ENCODE results near the gene NOXRED1. TPM values are rescaled to one million over a fixed set of nuclear protein-coding genes. Genes with fewer than 3 reads are reported as not detected.
A peak's percentile ranks its signal among the peaks of the same experiment; 100 is the strongest.

Gene NOXRED1
- total RNA-seq: not detected
- long read RNA-seq: 0 reads

- no peak for ATAC-seq (ENCODE audit: poor library complexity)
- DNase-seq: no peak
- intact Hi-C loops (cut with DNase I): no loop called here
Observed at GRCh38 chr14:77423423-77423822, at the start of gene NOXRED1. Gene NOXRED1 (minus strand): TSS chr14:77423523. CDS start chr14:77422889, 634 bp downstream.

GRCh38 chr14:77470224-77470870, 47.0 kb upstream of the NOXRED1 start:
- intact Hi-C loops (cut with DNase I): no loop called here
- DNase-seq (no peak), ATAC-seq (ENCODE audit: poor library complexity) (no peak)

- ATAC-seq (ENCODE audit: poor library complexity) (no peak), DNase-seq (no peak)
- intact Hi-C loops (cut with DNase I): no loop called here
Observed at GRCh38 chr14:77469539-77469938, 46.2 kb upstream of the NOXRED1 start.

GRCh38 chr14:77469067-77469505, 45.8 kb upstream of the NOXRED1 start:
- intact Hi-C loops (cut with DNase I): no loop called here
- no peak for ATAC-seq (ENCODE audit: poor library complexity)
- DNase-seq: no peak

GRCh38 chr14:77467801-77468200, 44.5 kb upstream of the NOXRED1 start:
- DNase-seq: no peak
- ATAC-seq (ENCODE audit: poor library complexity): no peak
- intact Hi-C loops (cut with DNase I): no loop called here

- no peak for ATAC-seq (ENCODE audit: poor library complexity)
- intact Hi-C loops (cut with DNase I): no loop called here
- DNase-seq: no peak
Observed at GRCh38 chr14:77459072-77459723, 35.9 kb upstream of the NOXRED1 start.

GRCh38 chr14:77458249-77458950, 35.1 kb upstream of the NOXRED1 start:
- ATAC-seq (ENCODE audit: poor library complexity) (peak; percentile 31), DNase-seq (no peak)
- intact Hi-C loops (cut with DNase I): no loop called here

GRCh38 chr14:77457522-77458248, 34.4 kb upstream of the NOXRED1 start, which contains the start of the genes AHSA1 and VIPAS39:
Gene AHSA1 (plus strand): TSS chr14:77458093. CDS start chr14:77458190, 97 bp downstream.
Gene VIPAS39 (minus strand): TSS chr14:77457601. CDS start chr14:77454102, 3,499 bp downstream.
- peak; percentile 99 for ATAC-seq (ENCODE audit: poor library complexity)
- peak; percentile 95 for DNase-seq
- intact Hi-C loops (cut with DNase I): no loop called here

- intact Hi-C loops (cut with DNase I): no loop called here
- DNase-seq (no peak), ATAC-seq (ENCODE audit: poor library complexity) (no peak)
Observed at GRCh38 chr14:77457115-77457521, 33.8 kb upstream of the NOXRED1 start.

- ATAC-seq (ENCODE audit: poor library complexity): no peak
- DNase-seq: no peak
- intact Hi-C loops (cut with DNase I): no loop called here
Observed at GRCh38 chr14:77455966-77456640, 32.8 kb upstream of the NOXRED1 start.

GRCh38 chr14:77442196-77442595, 18.9 kb upstream of the NOXRED1 start:
- DNase-seq (no peak), ATAC-seq (ENCODE audit: poor library complexity) (peak; percentile 66)
- intact Hi-C loops (cut with DNase I): no loop called here

GRCh38 chr14:77439861-77440260, 16.5 kb upstream of the NOXRED1 start:
- intact Hi-C loops (cut with DNase I): no loop called here
- ATAC-seq (ENCODE audit: poor library complexity): no peak
- DNase-seq: no peak

GRCh38 chr14:77438596-77438995, 15.3 kb upstream of the NOXRED1 start:
- ATAC-seq (ENCODE audit: poor library complexity) (no peak), DNase-seq (no peak)
- intact Hi-C loops (cut with DNase I): no loop called here

- no peak for ATAC-seq (ENCODE audit: poor library complexity)
- DNase-seq: no peak
- intact Hi-C loops (cut with DNase I): no loop called here
Observed at GRCh38 chr14:77436042-77436441, 12.7 kb upstream of the NOXRED1 start.

GRCh38 chr14:77426396-77426795, 3.1 kb upstream of the NOXRED1 start:
- intact Hi-C loops (cut with DNase I): no loop called here
- DNase-seq (no peak), ATAC-seq (ENCODE audit: poor library complexity) (no peak)

- intact Hi-C loops (cut with DNase I): no loop called here
- no peak for ATAC-seq (ENCODE audit: poor library complexity)
- no peak for DNase-seq
Observed at GRCh38 chr14:77424862-77425261, 1.5 kb upstream of the NOXRED1 start.

- intact Hi-C loops (cut with DNase I): no loop called here
- DNase-seq (no peak), ATAC-seq (ENCODE audit: poor library complexity) (no peak)
Observed at GRCh38 chr14:77421201-77421600, 2.1 kb downstream of the NOXRED1 start.

- ATAC-seq (ENCODE audit: poor library complexity): no peak
- DNase-seq: no peak
- intact Hi-C loops (cut with DNase I): no loop called here
Observed at GRCh38 chr14:77416836-77417235, 6.5 kb downstream of the NOXRED1 start.
